HG02852 (cell line): ENCODE data around the gene RNF182.
"Not testable (repeated sequence)": the region's sequence is repeated elsewhere in the genome, so short reads cannot be mapped to it uniquely, and the experiment has no call there.

Experiments used
- ATAC-seq: cut with Tn5 transposase; IDR thresholded peaks from one replicate; pipeline ENCODE4 v1.9.1; 2021; ENCODE audit warnings: mild to moderate bottlenecking, moderate library complexity; ENCODE audit not compliant: unreplicated experiment

The RNF182 gene, protein sequence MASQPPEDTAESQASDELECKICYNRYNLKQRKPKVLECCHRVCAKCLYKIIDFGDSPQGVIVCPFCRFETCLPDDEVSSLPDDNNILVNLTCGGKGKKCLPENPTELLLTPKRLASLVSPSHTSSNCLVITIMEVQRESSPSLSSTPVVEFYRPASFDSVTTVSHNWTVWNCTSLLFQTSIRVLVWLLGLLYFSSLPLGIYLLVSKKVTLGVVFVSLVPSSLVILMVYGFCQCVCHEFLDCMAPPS

DNA sequence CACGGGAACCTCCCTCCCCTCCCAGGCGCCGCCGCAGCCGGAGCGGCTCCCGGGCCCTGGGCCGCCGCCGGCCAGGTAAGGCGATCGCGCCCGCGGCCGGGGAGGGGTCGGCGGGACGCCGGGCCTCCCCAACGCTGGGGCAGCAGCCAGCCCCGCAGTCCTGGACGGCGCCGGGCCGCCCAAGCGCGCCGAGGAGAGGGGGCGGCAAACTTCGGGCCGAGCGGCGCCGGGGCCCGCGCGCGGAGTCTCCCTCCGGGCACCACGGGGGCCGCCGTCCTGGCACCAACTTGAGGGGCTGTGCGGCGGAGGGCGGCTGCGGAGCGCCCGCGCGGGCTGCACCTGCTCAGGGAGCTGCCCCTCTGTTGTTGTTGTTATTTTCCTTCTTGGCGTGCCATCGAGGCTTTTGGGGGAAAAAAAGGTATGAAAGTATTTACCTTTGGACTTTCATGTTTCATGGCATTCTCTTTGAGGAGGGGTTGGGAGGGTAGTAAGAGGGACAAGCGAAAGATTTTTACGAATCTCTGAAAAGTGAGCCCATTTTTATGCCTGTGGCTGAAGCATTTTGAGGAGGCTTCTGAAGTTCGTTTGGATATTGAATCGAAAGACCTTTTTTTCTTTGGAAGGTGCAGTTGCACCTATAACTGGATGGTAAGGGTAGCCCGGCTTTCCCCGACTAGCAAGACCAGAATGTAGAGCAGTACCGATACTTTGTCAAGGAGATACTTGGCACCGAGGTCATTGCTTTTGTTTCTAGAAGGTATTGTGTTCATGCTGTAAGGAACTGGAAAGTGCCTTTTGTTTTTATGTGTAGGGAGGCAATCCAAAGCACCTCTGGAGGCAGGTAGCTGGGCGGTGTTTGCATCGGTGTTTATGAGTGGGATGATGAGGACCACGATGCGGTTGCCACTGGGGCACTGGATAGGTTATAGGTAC lies at the start of gene RNF182:
RNF182 (plus strand) TSS at position 4 of the 933 bp plus-strand sequence. CDS start 52,168 bp downstream, outside the sequence.
- ATAC-seq, result no peak

GRCh38 chr6:13877051-13877450 lies 47.7 kb upstream of the RNF182 start:
- no peak for ATAC-seq

- ATAC-seq, result not testable (repeated sequence)
These were observed 44.6 kb upstream of the RNF182 start for GRCh38 chr6:13880061-13880663.

DNA sequence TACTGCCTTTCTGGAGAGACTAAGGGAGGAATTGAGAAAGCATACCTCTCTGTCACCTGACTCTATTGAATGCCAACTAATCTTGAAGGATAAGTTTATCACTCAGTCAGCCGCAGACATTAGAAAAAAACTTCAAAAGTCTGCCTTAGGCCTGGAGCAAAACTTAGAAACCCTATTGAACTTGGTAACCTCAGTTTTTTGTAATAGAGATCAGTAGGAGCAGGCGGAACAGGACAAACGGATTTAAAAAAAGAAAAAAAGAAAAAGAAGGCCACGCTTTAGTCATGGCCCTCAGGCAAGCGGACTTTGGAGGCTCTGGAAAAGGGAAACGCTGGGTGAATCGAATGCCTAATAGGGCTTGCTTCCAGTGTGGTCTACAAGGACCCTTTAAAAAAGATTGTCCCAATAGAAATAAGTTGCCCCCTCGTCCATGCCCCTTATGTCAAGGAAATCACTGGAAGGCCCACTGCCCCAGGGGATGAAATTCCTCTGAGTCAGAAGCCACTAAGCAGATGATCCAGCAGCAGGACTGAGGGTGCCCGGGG lies 43.1 kb upstream of the RNF182 start:
- no peak for ATAC-seq

DNA sequence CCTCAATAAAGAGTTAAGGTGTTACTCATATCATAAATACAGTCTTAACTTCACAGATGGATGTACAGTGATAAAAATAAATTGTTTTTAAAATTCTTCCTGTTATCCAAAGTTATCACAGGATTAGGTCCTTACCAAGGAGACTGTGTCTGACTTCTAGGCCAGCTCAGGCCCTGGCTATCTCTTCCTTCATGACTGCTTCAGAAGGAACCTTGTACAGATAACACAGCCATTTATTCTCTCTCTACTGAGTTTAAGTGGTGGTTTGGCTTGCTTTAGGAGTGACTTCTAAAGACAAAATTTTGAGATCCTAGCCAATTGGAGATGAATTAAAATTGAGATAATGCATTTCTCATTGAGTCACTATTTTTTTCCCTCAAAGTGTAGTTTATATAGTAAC lies 40.8 kb upstream of the RNF182 start:
- no peak for ATAC-seq

DNA sequence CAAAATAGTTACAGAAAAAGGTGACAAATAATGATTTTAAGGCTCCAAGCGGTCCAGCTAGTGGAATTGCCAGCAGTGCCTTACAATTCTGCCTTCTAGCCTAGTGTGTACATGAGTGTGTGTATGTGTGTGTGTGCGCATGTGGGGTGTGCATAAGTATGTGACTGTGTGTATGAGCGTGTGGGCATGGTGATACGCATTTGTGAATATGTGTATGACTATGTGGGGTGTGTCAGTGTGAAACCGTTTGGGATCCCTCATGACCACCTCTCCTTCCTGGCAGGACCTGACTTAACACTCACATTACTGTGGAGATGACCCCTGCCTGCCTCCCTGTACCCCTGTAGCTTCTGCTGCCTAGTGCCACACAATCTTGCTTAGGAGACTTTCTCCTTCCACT lies 40.4 kb upstream of the RNF182 start:
- ATAC-seq, result no peak

GRCh38 chr6:13885601-13886000 lies 39.2 kb upstream of the RNF182 start:
- ATAC-seq, result no peak

GRCh38 chr6:13886949-13887348 lies 37.8 kb upstream of the RNF182 start:
- no peak for ATAC-seq

DNA sequence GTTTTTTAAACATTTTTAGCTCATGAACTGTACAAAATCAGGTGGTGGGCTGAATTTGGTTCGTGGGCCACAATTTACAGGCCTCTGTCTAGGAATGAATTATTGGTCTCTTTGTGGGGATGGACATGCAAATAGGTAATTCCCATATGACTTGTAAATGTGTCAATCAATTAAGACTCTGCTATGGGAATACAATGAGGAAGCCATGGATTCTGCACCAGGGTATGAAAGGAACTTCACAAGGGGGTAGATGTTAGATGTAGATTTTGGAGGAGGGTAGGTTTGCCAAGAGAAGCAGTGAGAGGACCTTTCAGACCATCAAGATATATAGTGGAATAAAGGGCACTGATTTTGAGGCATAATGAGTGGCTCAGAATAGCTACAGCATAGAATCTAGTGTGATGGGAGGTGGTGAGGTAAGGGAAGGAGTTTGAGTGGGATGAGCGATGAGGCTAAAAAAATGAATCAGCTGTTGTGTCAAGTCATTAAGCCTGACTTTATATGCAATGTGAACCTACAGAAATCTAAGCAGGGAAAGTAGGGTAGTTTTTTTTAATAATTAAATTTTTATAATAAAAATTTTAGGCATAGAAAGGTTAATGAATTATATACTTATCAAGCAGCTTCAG lies 32.6 kb upstream of the RNF182 start:
- ATAC-seq, result no peak

DNA sequence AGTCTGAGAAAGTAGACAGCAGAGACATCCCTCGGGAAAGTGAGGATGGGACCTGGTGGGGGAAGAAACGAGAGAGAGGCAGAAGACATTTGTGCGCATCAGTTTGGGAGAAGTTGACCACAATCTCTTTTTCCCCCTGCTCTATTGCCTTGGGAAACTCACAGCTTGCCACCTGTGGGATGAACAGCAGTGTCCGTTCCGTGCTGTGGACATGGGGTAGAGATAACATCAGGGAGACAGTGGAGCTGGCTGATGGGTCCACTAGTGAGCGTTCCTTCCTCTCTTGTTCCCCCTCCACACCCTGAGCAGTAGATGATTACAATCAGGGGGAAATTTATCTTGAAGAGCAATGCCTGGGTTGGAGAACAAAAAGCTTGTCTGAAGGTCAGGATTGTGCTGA lies 21.8 kb upstream of the RNF182 start:
- no peak for ATAC-seq

GRCh38 chr6:13903364-13903763 lies 21.4 kb upstream of the RNF182 start:
- ATAC-seq, result no peak

DNA sequence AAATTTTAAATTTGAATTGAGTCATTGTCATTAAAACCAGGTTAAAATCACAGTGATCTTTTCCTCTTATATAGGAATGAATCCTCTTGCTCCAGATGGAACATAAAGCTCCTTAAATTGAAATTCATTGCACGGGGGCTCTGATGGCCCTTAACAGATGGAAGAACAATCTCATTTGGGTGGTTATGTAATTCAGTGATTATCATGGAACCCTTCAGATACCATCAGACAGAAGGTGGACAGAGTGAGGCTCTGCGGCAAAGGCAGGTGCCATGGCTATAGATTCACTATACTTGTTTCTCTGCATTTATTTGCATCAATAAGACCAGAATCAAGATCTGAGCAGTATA lies 17.8 kb upstream of the RNF182 start:
- no peak for ATAC-seq

- ATAC-seq, result no peak
These were observed 17.0 kb upstream of the RNF182 start for GRCh38 chr6:13907614-13908215.

GRCh38 chr6:13908955-13909381 lies 15.8 kb upstream of the RNF182 start:
- ATAC-seq, result no peak

GRCh38 chr6:13910443-13910842 lies 14.3 kb upstream of the RNF182 start:
- no peak for ATAC-seq

- no peak for ATAC-seq
These were observed 13.4 kb upstream of the RNF182 start for GRCh38 chr6:13911337-13911736.

- ATAC-seq, result no peak
These were observed 11.3 kb upstream of the RNF182 start for GRCh38 chr6:13913226-13914001.

DNA sequence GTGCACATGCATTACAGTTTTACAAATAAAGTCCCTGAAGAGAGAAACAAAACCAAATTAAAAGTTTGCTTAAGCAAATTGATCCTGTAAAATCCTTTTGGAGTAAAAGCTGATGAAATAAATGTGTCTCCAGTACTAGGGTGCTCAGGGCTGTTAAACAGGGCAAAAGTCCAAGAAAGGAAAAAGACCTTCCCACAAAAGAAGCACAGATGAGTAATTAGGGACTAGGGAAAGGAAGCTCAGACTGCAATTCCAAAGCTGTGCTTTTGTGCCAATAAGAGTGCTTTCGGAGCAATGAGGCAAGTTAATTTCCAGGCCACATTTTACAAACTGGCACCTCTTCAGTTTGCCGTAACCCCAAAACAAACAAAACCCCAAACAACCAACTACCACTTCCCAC lies 10.4 kb upstream of the RNF182 start:
- ATAC-seq, result no peak

DNA sequence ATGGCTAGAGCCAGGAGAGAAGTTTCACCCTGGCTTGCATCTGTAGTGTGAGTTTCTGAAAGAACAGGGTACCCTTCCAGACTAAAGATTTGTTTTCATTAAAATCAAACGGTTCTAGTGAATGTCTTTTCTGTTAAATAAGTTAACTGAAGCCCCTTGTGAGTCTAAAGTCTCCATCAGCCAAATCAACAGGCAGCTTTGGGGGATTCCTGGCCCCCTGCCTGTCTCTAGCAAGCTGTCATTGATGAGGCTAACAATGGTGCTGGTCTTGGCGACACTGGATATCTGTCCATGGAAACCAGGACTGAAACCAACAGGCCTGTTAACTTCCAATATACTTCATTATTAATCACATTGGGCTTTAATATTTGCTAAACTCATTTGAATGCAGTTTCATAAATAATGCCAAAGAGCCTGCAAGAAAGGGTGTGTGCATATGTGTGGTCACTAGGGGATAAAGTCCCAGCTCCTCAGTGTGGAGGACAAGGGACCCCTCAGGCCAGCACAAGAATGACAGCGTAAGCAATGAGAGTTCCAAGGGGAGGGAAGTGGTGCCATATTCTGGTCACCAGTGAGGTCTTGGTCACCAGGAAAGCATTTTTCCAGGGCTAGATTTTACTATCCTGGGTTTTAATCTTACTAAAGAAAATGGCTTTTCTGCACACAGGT lies 9.1 kb upstream of the RNF182 start:
- no peak for ATAC-seq
